ENCODE data around the gene DLX3. TPM values are rescaled to one million over a fixed set of nuclear protein-coding genes. Genes with fewer than 3 reads are reported as not detected.
"Not testable (repeated sequence)": the region's sequence is repeated elsewhere in the genome, so short reads cannot be mapped to it uniquely, and the experiment has no call there.

The DLX3 gene
- 0.13 TPM for polyA plus RNA-seq (2013, experiment 1 of 2)
- 0.06 TPM for polyA plus RNA-seq (2013, experiment 2 of 2)

- H3K36me3 ChIP-seq (ENCODE audit: control insufficient read depth, insufficient read depth, low read length): no peaks in the 10 kb centered on the region
- H2AK5ac ChIP-seq (ENCODE audit: low read length): no peak within 1 kb of the TSS
- no peak within 1 kb of the TSS for H2BK120ac ChIP-seq (ENCODE audit: low read depth, low read length)
- peak; percentile 92 for DNase-seq
- peak within 1 kb of the TSS; percentile 49 for H3K56ac ChIP-seq (ENCODE audit: low read length)
- H3K79me1 ChIP-seq (ENCODE audit: low read length): no peaks in the 10 kb centered on the region
- H3K23ac ChIP-seq (ENCODE audit: low read length): peak within 1 kb of the TSS; percentile 81
- no peak within 1 kb of the TSS for H4K5ac ChIP-seq (ENCODE audit: low read length)
- no peak within 1 kb of the TSS for H4K8ac ChIP-seq (ENCODE audit: low read depth, low read length)
- no peak within 1 kb of the TSS for H3K4ac ChIP-seq (ENCODE audit: low read depth, low read length)
- WGBS (ENCODE audit: extremely low coverage, insufficient coverage, low lambda C conversion rate): no CpG with 5 or more reads among the region's 29 CpGs
- peak within 1 kb of the TSS; percentile 33 for H3K9ac ChIP-seq (ENCODE audit: low read length)
- peaks cover 3% of the 10 kb centered on the region for H3K4me1 ChIP-seq (ENCODE audit: control insufficient read depth, low read depth, low read length)
- H3K27ac ChIP-seq (ENCODE audit: low read depth, low read length): no peak within 1 kb of the TSS
- peak within 1 kb of the TSS; percentile 55 for H3K4me2 ChIP-seq (ENCODE audit: low read length)
- no peaks in the 10 kb centered on the region for H3K79me2 ChIP-seq (ENCODE audit: control insufficient read depth, insufficient read depth, low read length)
- no peak within 1 kb of the TSS for H2BK5ac ChIP-seq (ENCODE audit: low read length)
- no peak within 1 kb of the TSS for H3K4me3 ChIP-seq (ENCODE audit: low read length)
- no peak within 1 kb of the TSS for H3K18ac ChIP-seq (ENCODE audit: low read length)
- H2BK15ac ChIP-seq (replicated peaks; ENCODE audit: low read depth): no peak within 1 kb of the TSS
- H3K27me3 ChIP-seq (ENCODE audit: insufficient read depth, low read length, poor library complexity): peaks cover 48% of the 10 kb centered on the region
Measured at GRCh38 chr17:49995055-49995738, at the start of gene DLX3. TSS of gene DLX3 (minus strand) at chr17:49995224. CDS start at chr17:49994998, 226 bp downstream.

- no peak overlapping the region for H4K5ac ChIP-seq (ENCODE audit: low read length)
- H3K36me3 ChIP-seq (ENCODE audit: control insufficient read depth, insufficient read depth, low read length): no peaks in the 10 kb centered on the region
- H3K9ac ChIP-seq (ENCODE audit: low read length): no peak overlapping the region
- peaks cover 3% of the 10 kb centered on the region for H3K4me1 ChIP-seq (ENCODE audit: control insufficient read depth, low read depth, low read length)
- no peaks in the 10 kb centered on the region for H3K27me3 ChIP-seq (ENCODE audit: insufficient read depth, low read length, poor library complexity)
- no peak overlapping the region for H3K56ac ChIP-seq (ENCODE audit: low read length)
- DNase-seq: no peak
- H4K8ac ChIP-seq (ENCODE audit: low read depth, low read length): no peak overlapping the region
- no peaks in the 10 kb centered on the region for H3K79me1 ChIP-seq (ENCODE audit: low read length)
- H3K4me3 ChIP-seq (ENCODE audit: low read length): no peak overlapping the region
- WGBS (ENCODE audit: extremely low coverage, insufficient coverage, low lambda C conversion rate): no CpG with 5 or more reads among the region's 5 CpGs
- H3K79me2 ChIP-seq (ENCODE audit: control insufficient read depth, insufficient read depth, low read length): no peaks in the 10 kb centered on the region
- H3K23ac ChIP-seq (ENCODE audit: low read length): no peak overlapping the region
- H2BK15ac ChIP-seq (replicated peaks; ENCODE audit: low read depth): no peak overlapping the region
- no peak overlapping the region for H2BK5ac ChIP-seq (ENCODE audit: low read length)
- H3K27ac ChIP-seq (ENCODE audit: low read depth, low read length): no peak overlapping the region
- H2AK5ac ChIP-seq (ENCODE audit: low read length): no peak overlapping the region
- H3K18ac ChIP-seq (ENCODE audit: low read length): no peak overlapping the region
- no peak overlapping the region for H3K4me2 ChIP-seq (ENCODE audit: low read length)
- H2BK120ac ChIP-seq (ENCODE audit: low read depth, low read length): no peak overlapping the region
- H3K4ac ChIP-seq (ENCODE audit: low read depth, low read length): no peak overlapping the region
Measured at GRCh38 chr17:50044483-50044882, 49.5 kb upstream of the DLX3 start.

- H3K9ac ChIP-seq (ENCODE audit: low read length): no peak overlapping the region
- no peaks in the 10 kb centered on the region for H3K79me2 ChIP-seq (ENCODE audit: control insufficient read depth, insufficient read depth, low read length)
- no peak overlapping the region for H2BK15ac ChIP-seq (replicated peaks; ENCODE audit: low read depth)
- no peaks in the 10 kb centered on the region for H3K79me1 ChIP-seq (ENCODE audit: low read length)
- no peak overlapping the region for H3K56ac ChIP-seq (ENCODE audit: low read length)
- H3K4me1 ChIP-seq (ENCODE audit: control insufficient read depth, low read depth, low read length): peaks cover 3% of the 10 kb centered on the region
- H3K4me2 ChIP-seq (ENCODE audit: low read length): no peak overlapping the region
- no peak overlapping the region for H4K5ac ChIP-seq (ENCODE audit: low read length)
- H2BK5ac ChIP-seq (ENCODE audit: low read length): no peak overlapping the region
- no peak overlapping the region for H3K4ac ChIP-seq (ENCODE audit: low read depth, low read length)
- no peak for DNase-seq
- no peak overlapping the region for H3K23ac ChIP-seq (ENCODE audit: low read length)
- H3K27me3 ChIP-seq (ENCODE audit: insufficient read depth, low read length, poor library complexity): no peaks in the 10 kb centered on the region
- H3K18ac ChIP-seq (ENCODE audit: low read length): no peak overlapping the region
- H3K4me3 ChIP-seq (ENCODE audit: low read length): no peak overlapping the region
- no CpG with 5 or more reads among the region's 16 CpGs for WGBS (ENCODE audit: extremely low coverage, insufficient coverage, low lambda C conversion rate)
- H2BK120ac ChIP-seq (ENCODE audit: low read depth, low read length): no peak overlapping the region
- H3K36me3 ChIP-seq (ENCODE audit: control insufficient read depth, insufficient read depth, low read length): no peaks in the 10 kb centered on the region
- H4K8ac ChIP-seq (ENCODE audit: low read depth, low read length): no peak overlapping the region
- no peak overlapping the region for H3K27ac ChIP-seq (ENCODE audit: low read depth, low read length)
- H2AK5ac ChIP-seq (ENCODE audit: low read length): no peak overlapping the region
Measured at GRCh38 chr17:50043290-50044148, 48.5 kb upstream of the DLX3 start.

- Histone ChIP-seq H2AK5ac (ENCODE audit: low read length) (no peak overlapping the region), H3K79me1 (ENCODE audit: low read length) (no peaks in the 10 kb centered on the region), H3K23ac (ENCODE audit: low read length) (no peak overlapping the region), H4K5ac (ENCODE audit: low read length) (no peak overlapping the region), H2BK5ac (ENCODE audit: low read length) (no peak overlapping the region), H3K9ac (ENCODE audit: low read length) (no peak overlapping the region), H3K4me2 (ENCODE audit: low read length) (no peak overlapping the region), H2BK120ac (ENCODE audit: low read depth, low read length) (no peak overlapping the region), H3K4me3 (ENCODE audit: low read length) (no peak overlapping the region), H3K79me2 (ENCODE audit: control insufficient read depth, insufficient read depth, low read length) (no peaks in the 10 kb centered on the region), H3K4me1 (ENCODE audit: control insufficient read depth, low read depth, low read length) (no peaks in the 10 kb centered on the region), H3K27me3 (ENCODE audit: insufficient read depth, low read length, poor library complexity) (no peaks in the 10 kb centered on the region), H4K8ac (ENCODE audit: low read depth, low read length) (no peak overlapping the region), H3K36me3 (ENCODE audit: control insufficient read depth, insufficient read depth, low read length) (no peaks in the 10 kb centered on the region), H3K4ac (ENCODE audit: low read depth, low read length) (no peak overlapping the region), H2BK15ac (replicated peaks; ENCODE audit: low read depth) (no peak overlapping the region), H3K18ac (ENCODE audit: low read length) (no peak overlapping the region), H3K56ac (ENCODE audit: low read length) (no peak overlapping the region), H3K27ac (ENCODE audit: low read depth, low read length) (no peak overlapping the region)
- no peak for DNase-seq
- WGBS (ENCODE audit: extremely low coverage, insufficient coverage, low lambda C conversion rate): no CpG with 5 or more reads among the region's 5 CpGs
Measured at GRCh38 chr17:50042211-50042610, 47.2 kb upstream of the DLX3 start.

GRCh38 chr17:50040496-50040895, 45.5 kb upstream of the DLX3 start:
- H3K4me1 ChIP-seq (ENCODE audit: control insufficient read depth, low read depth, low read length); H3K4me2 ChIP-seq (ENCODE audit: low read length); H2BK15ac ChIP-seq (replicated peaks; ENCODE audit: low read depth); H2BK5ac ChIP-seq (ENCODE audit: low read length); H3K4me3 ChIP-seq (ENCODE audit: low read length); H3K79me2 ChIP-seq (ENCODE audit: control insufficient read depth, insufficient read depth, low read length); H3K4ac ChIP-seq (ENCODE audit: low read depth, low read length); H4K5ac ChIP-seq (ENCODE audit: low read length); H3K27me3 ChIP-seq (ENCODE audit: insufficient read depth, low read length, poor library complexity); H3K56ac ChIP-seq (ENCODE audit: low read length); H3K36me3 ChIP-seq (ENCODE audit: control insufficient read depth, insufficient read depth, low read length); H3K27ac ChIP-seq (ENCODE audit: low read depth, low read length); DNase-seq; H2AK5ac ChIP-seq (ENCODE audit: low read length); H3K9ac ChIP-seq (ENCODE audit: low read length); H3K18ac ChIP-seq (ENCODE audit: low read length); H2BK120ac ChIP-seq (ENCODE audit: low read depth, low read length); H4K8ac ChIP-seq (ENCODE audit: low read depth, low read length); H3K23ac ChIP-seq (ENCODE audit: low read length); H3K79me1 ChIP-seq (ENCODE audit: low read length): not testable (repeated sequence)
- no CpG with 5 or more reads among the region's 5 CpGs for WGBS (ENCODE audit: extremely low coverage, insufficient coverage, low lambda C conversion rate)

All from mesendoderm (in vitro differentiated cells).